GM21423 (cell line): ENCODE measurements around the gene BCAS3.
"Not testable (repeated sequence)": the region's sequence is repeated elsewhere in the genome, so short reads cannot be mapped to it uniquely, and the experiment has no call there.

Experiments used
- ATAC-seq: cut with Tn5 transposase; IDR thresholded peaks from one replicate; pipeline ENCODE4 v1.9.1; 2021; ENCODE audit warnings: mild to moderate bottlenecking, moderate library complexity; ENCODE audit not compliant: unreplicated experiment

Gene BCAS3

DNA sequence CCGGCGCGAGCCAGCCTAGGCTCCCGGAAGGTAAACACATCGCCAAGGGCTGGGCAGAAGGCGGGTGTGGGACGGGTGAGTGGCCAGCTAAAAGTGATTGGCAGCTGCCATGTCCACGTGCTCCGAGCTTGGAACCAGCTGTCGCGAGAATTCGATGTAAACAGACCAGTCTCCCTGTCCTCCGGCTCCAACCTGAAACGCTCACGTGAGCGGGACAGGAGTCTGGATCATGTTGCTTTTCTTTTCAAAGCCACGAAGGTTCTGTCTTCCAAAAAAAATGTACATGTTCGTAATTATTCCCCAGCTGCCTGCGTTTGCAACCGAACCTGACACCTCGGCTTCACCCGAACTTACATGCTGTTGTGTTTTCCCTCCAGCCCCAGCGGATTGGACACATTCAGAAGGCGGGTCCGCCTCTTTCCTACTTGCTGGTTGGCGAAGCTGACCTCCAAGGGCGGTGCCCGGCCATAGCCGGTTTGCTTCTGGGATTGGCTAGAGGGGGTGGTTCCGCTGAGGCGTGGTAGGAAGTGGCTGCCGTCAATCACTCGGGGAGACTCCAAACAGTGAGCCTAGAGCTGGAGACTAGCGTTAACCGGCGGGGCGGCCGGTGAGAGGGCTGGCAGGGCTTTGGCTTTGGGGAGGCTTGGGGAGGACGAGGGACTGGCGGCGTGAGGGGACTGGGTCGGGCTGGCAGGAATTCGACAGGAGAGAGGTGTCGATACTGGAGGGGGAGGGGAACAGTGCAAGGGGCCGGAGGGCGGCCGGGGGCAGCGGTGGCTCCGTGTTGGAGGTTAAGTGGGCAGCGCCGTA lies at the start of gene BCAS3:
BCAS3 (plus strand) TSS at position 544 of the 810 bp plus-strand sequence.
- ATAC-seq: peak; percentile 96

DNA sequence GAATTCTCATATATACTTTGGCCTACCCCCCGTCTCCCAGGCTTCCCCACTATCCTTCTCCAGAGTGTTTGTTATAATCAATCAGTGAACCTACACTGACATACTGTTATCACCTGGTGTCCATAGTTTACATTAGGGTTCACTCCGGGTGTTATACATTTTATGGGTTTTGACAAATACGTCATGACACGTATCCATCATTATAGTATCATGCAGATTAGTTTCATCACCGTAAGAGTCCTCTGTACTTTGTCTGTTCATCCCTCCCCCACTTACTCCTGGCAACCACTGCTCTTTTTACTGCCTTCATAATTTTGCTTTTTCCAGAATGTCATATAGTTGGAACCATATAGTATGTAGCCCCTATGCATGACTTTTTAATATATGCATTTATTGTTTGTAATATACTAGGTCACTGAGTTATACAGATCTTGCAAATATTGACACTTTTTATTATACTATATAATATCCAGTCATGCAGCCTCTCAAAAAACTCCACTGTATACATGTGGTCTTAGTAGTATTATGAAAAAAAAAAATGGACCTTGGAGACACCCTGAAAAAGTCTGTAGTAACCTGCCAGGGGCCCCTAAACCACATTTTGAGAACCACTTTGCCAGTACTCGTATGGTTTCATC lies 49.3 kb upstream of the BCAS3 start:
- ATAC-seq: no peak

DNA sequence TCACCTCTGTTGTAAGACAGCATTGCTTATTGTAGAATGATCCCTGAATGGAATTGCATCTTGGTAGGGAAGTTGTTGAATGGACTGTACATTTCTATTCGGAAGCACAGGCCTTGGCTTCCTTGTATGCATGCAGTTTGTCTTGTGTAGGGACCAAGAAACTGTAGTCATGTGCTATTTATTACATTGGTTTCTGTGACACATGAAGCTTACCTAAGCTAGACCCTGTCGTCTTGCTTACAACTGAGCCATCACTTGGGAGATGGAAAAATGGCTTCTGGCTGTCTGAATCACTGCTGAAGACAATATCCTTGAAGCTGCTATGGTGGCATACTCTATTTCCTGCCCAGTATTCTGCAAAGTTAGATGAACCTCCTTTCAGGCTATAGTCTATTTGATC lies 48.5 kb upstream of the BCAS3 start:
- no peak for ATAC-seq

DNA sequence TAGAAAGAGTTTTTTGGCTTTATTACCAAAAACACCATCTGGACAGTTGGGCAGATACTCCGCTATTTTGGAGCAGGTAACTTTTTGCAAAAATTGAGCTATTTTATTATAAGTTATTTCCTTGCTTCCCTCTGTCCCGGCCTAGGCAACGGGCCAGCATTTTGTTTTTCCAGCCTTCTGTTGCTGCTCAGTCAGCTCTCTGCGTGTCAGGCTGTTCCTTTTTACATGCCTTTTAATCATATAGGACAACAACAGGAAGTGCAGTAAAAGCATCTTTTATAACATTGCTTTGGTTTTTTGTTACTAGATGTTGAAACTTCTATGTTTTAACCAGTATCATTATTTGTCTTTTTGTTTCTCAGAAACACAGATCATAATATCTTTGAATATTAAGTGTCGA lies 47.3 kb upstream of the BCAS3 start:
- no peak for ATAC-seq

DNA sequence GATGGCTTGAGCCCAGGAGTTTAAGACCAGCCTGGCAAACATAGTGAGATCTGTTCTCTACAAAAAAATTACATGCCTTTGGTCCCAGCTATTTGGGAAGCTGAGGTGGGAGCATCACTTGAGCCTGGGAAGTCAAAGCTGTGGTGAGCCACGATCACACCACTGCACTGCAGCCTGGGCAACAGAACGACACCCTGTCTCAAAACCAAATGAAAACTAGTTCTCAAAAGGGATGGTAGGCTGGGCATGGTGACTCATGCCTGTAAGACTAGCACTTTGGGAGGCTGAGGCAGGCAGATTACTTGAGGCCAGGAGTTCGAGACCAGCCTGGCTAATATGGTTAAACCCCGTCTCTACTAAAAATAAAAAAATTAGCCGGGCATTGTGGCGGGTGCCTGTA lies 46.5 kb upstream of the BCAS3 start:
- no peak for ATAC-seq

DNA sequence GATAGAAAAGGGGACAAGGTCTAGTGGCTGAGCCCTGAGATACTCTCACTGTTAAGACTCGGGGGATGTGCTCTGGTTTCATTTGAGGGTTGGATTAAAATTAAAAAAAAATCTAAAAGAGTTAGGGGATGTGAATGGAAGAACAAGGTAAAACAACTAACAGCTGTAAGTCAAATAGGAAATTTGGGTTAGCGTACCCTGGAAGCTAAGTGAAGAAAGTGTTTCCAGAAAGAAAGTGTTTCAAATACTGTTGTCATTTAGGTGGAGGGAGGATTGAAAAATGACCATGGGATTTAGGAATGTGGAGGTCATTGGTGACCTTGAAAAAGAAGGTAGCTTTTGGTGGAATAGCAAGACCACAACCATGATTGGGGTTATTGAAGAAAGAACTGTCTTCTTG lies 40.0 kb upstream of the BCAS3 start:
- ATAC-seq: no peak

DNA sequence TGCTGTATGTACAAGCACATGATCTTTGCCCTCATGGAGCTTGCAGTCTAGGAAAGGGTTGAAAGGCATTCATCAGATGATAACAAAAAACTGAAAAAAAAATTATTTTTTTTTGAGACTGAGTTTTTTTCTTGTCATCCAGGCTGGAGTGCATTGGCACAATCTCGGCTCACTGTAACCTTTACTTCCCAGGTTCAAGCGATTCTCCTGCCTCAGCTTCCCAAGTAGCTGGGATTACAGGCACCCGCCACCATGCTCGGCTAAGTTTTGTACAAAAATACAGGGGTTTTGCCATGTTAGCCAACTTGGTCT lies 38.7 kb upstream of the BCAS3 start:
- no peak for ATAC-seq

DNA sequence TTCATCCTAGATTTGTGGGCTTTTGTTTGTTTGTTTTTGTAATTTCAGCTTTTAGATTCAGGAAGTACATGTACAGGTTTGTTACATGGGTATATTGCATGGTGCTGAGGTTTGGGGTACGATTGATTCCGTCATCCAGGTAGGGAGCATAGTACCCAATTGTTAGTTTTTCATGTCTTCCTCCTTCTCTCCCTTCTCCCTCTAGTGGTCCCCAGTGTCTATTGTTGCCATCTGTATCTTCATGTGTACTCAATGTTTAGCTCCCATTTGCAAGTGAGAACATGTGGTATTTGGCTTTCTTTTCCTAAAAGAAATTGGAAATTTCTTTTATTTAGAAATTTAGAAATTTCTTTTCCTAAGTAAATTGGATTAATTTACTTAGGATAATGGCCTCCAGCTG lies 37.1 kb upstream of the BCAS3 start:
- no peak for ATAC-seq

DNA sequence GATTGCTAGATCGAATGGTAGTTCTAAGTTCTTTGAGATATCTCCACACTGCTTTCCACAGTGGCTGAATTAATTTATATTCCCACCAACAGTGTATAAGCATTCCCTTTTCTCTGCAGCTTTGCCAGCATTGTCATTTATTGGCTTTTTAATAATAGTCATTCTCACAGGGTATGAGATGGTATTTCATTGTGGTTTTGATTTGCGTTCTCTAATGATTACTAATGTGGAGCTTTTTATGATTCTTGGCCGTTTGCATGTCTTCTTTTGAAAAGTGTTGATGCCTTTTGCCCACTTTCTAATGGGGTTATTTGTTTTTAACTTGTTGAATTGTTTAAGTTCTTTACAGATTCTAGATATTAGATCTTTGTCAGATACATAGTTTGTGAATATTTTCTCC lies 36.5 kb upstream of the BCAS3 start:
- no peak for ATAC-seq

DNA sequence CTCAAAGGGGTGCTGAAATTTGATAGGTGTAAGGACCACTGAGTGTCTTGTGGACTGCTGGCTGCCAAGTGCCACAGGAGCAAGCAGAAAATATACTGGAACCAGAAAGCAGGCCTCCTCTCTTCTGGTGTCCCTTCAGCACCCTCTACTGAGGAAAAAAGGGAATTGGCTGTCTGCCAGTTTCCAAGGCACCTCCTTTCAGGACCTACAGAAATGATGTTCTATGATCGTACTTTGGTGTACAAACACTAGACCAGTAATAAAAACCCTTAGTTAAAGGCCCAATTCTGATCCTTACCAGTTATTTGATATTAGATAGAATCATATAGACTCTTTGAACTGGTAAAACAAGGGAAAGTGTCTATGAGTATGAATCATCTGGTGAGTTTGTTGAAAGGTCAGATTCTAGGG lies 35.8 kb upstream of the BCAS3 start:
- no peak for ATAC-seq

DNA sequence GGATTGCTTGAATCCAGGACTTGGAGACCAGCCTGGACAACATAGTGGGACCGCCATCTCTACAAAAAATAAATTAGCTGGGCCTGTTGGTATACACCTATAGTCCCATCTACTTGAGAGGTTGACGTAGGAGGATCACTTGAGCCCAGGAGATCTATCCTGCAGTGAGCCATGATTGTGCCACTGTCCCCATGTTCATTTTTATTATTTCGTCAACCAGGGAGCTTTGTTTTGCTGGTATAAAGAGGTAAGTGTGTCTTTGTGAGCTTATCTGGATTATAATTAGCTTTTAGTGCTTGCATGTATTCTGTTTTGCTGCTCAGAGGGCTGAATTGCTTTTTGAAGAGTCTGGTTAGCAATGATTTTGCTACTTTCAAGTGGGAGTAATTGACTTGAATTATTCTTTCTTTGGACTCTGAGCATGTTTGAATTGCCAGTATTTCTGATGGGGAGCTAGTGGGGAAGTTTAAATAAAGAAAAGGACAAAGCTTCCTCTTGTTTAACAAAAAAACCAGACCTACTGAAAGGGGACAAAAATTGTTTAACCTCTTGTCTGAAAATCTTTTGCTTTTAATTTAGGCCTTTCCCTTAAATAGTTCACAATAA lies 31.6 kb upstream of the BCAS3 start:
- ATAC-seq: no peak

DNA sequence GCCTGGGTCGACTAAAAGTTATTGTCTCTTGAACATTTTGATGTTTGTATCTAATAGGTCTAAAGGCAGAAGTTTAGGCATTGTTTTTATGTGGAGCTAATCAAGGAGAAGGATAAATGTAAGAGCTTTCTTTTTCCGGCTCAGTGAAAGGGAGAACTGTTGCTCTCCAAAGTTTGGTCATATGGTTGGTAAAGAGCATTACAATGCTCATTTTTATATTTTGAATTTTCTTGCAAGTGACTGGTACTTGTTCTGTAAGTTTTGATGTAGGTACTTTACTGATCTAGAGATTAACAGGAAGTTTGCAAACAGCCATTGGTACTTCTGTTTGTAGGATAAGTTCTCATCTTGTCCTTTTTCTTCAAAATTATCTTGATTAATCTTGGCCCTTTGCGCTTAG lies 30.9 kb upstream of the BCAS3 start:
- ATAC-seq: no peak

DNA sequence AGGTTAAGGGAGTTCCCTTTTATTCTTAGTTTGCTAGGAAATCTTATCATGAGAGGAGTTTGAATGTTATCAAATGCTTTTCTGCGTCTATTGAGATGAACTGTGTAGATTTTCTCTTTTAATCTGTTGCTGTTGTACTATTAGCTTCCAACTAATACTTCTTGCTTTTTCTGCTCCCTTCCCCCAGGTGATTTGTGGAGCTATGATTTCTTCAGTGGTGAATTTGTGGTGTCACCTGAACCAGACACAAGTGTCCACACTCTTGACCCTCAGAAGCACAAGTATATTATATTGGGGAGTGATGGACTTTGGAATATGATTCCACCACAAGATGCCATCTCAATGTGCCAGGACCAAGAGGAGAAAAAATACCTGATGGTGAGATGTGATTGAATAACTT lies 29.9 kb upstream of the BCAS3 start:
- no peak for ATAC-seq

DNA sequence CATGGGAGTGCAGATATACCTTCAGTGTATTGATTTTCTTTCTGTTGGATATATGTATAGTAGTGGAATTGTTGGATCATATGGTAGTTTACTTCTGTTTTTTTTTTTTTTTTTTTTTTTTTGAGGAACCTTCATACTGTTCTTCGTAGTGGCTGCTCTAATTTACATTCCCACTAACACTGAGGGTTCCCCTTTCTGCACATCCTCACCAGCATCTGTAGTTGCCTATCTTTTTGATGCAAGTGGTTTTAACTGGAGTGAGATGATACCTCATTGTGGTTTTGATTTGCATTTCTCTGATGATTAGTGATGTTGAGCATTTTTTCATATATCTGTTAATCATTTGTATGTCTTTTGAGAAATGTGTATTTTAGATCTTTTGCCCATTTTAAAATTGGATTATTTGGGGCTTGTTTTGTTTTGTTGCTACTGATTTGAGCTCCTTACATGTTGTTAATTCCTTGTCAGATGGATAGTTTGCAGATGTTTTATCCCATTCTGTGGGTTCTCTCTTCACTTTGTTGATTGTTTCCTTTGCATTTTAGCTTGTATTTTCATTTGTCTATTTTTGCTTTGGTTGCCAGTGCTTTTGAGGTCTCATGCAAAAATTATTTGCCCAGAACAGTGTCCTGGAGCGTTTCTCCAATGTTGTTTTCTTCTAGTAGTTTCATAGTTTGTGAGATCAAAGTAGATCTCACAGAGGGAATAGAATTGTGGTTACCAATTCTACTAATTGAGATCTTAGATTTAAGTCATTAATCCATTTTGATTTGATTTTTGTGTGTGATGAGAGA lies 25.0 kb upstream of the BCAS3 start:
- ATAC-seq: peak; percentile 98

DNA sequence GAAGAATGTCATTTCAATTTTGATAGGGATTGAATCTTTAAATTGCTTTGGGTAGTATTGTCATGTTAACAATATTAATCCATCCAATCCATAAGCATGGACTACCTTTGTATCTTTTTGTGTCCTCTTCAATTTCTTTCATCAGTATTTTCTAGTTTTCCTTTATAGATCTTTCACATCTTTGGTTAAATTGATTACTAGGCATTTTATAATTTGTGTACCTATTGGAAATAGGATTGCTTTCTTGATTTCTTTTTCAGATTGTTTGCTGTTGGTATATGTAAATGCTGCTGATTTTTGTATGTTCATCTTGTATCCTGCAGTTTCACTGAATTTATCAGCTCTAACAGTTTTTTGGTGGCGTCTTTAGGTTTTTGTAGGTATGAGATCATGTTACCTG lies 24.1 kb upstream of the BCAS3 start:
- no peak for ATAC-seq

DNA sequence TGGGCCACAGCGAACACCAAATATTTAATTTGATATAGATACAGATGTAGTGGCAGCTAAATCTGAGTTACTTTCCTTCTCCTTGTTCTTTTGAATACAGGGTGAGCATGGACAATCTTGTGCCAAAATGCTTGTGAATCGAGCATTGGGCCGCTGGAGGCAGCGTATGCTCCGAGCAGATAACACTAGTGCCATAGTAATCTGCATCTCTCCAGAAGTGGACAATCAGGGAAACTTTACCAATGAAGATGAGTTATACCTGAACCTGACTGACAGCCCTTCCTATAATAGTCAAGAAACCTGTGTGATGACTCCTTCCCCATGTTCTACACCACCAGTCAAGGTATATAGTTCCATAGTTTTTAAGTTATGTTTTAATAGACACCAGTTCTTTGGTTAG lies 21.2 kb upstream of the BCAS3 start:
- ATAC-seq: no peak

DNA sequence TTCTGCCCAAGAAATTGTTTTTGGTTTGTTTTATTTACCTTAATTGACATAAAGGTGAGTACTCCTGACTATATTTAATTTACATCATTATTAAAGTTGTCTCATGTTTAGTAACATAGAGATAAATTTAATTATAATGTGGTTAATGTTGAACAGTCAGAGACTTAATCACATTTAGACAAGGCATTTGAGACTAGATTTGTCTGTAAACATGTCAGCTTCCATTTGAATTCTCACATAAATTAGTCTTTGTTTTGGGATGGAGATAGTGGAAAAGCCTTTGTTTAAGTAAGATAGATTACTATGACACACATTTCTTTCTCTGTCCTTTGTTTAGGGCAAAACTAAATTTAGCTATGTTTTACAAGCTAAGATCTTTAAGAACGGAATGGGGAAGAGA lies 18.5 kb upstream of the BCAS3 start:
- ATAC-seq: no peak

DNA sequence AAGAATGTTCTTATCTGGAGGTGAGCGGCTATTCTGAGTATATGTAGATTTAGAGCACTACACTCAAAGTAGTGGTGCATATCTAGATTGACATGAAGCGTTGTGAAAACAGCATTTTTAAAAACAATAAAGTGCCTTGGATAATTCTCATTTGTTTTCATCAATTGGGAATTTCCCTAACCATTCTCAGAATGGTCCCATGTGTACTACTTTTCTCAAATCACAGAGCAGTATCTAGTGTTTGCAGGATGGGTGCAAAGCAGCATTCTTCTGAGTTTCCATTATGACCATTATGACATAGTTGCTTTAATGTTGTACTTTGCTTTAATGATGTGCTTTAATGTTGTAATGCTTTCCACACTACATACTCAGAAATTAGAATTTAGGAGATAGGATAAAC lies 16.2 kb upstream of the BCAS3 start:
- no peak for ATAC-seq

DNA sequence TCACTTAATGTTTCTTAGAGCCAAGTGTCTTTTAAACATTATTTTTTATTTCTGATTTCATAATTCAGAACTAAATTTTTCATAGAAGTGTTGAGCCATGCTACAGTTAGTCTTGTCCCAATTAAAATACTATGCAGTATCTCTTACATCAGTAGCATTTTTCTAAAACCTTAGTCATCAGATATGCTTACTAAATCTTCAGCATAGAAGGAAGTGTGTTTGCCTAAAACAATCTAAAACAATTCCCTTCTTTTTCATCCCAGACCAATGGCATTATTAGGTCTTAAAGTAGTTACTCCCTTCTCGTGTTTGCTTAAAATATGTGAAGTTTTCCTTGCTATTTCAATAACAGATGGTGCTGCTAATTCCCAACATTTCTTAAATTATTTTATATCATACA lies 13.6 kb upstream of the BCAS3 start:
- ATAC-seq: no peak

DNA sequence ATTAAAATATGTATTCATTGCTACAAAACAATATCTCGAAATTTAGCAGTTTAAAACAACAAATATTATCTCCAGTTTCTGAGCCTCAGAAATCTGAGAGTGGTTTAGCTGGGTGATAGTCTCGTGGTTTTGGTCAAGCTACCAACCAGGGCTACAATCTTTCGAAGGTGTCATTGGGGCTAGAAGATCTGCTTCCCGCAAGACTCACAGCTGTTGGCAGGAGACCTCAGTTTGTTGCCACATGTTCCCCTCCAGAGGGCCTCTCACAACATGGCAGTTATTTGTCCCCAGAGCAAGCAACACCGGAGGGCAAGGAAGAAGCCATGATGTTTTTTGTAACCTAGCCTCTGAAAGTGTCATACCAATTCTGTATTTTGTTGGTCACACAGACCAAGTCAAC lies 12.0 kb upstream of the BCAS3 start:
- no peak for ATAC-seq

DNA sequence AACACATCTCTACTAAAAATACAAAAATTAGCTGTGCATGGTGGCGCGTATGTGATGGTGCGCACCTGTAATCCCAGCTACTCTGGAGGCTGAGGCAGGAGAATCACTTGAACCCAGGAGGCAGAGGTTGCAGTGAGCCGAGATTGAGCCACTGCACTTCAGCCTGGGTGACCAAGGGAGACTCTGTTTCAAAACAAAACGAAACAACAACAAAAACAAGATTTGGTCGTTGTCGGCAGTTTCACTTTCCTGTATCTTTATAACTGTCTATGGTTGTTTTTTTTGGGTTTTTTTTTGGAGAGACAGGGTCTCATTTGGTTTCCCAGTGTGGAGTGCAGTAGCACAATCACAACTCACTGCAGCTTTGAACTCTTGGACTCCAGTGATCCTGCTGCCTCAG lies 8.9 kb upstream of the BCAS3 start:
- ATAC-seq: not testable (repeated sequence)

DNA sequence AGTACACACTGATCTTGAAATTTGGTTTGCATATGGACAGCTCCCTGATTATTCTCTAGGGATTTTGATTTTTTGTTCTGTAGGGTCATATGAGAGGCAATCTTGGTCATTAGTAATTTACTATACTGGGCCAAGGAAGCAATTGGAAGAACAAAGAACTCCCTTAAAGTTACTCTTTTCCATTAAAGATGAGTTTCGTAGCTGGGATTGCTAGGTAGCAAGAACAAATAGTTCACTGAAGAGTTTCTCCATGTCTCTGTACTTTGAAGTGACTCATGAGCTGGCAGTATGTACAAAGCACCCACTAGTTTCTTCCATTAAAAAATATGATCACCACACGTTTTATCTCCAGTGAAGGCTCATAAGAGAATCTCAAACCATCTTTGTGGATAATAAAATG lies 6.2 kb upstream of the BCAS3 start:
- no peak for ATAC-seq
